DMS 273 treated with DMSO at 0.1 percent for 48 hours (cell line): ENCODE results near the gene KCNIP4.

Source experiments
- DNase-seq: peaks from one replicate; lab custom pipeline; 2025; lab: John Stamatoyannopoulos, UW

KCNIP4 gene

GRCh38 chr4:21900211-21900610 is 48.4 kb downstream of the KCNIP4 start:
- DNase-seq: no peak

GRCh38 chr4:21898101-21898500 is 50.5 kb downstream of the KCNIP4 start:
- no peak for DNase-seq

- no peak for DNase-seq
These were observed 51.8 kb downstream of the KCNIP4 start for GRCh38 chr4:21896767-21897166.

GRCh38 chr4:21893136-21893535 is 55.4 kb downstream of the KCNIP4 start:
- no peak for DNase-seq

- DNase-seq: no peak
These were observed 58.3 kb downstream of the KCNIP4 start for GRCh38 chr4:21890231-21890630.

GRCh38 chr4:21888195-21888976 is 60.2 kb downstream of the KCNIP4 start:
- DNase-seq: no peak

GRCh38 chr4:21887481-21887880 is 61.1 kb downstream of the KCNIP4 start:
- DNase-seq: no peak

- no peak for DNase-seq
These were observed 62.8 kb downstream of the KCNIP4 start for GRCh38 chr4:21885770-21886169.

GRCh38 chr4:21885241-21885640 is 63.3 kb downstream of the KCNIP4 start:
- DNase-seq: no peak

- DNase-seq: no peak
These were observed 64.0 kb downstream of the KCNIP4 start for GRCh38 chr4:21884615-21885014.

GRCh38 chr4:21882051-21882839 is 66.3 kb downstream of the KCNIP4 start:
- DNase-seq: no peak

GRCh38 chr4:21879187-21879586 is 69.4 kb downstream of the KCNIP4 start:
- DNase-seq: no peak

GRCh38 chr4:21876711-21877110 is 71.9 kb downstream of the KCNIP4 start:
- DNase-seq: no peak

- DNase-seq: no peak
These were observed 75.4 kb downstream of the KCNIP4 start for GRCh38 chr4:21873145-21873544.

GRCh38 chr4:21872101-21872500 is 76.5 kb downstream of the KCNIP4 start:
- DNase-seq: no peak

GRCh38 chr4:21869978-21870745 is 78.4 kb downstream of the KCNIP4 start:
- no peak for DNase-seq

GRCh38 chr4:21864686-21865085 is 83.9 kb downstream of the KCNIP4 start:
- DNase-seq: no peak

- DNase-seq: no peak
These were observed 85.7 kb downstream of the KCNIP4 start for GRCh38 chr4:21862917-21863316.

- no peak for DNase-seq
These were observed 89.6 kb downstream of the KCNIP4 start for GRCh38 chr4:21858971-21859370.

GRCh38 chr4:21856754-21857153 is 91.8 kb downstream of the KCNIP4 start:
- DNase-seq: no peak

- DNase-seq: no peak
These were observed 92.3 kb downstream of the KCNIP4 start for GRCh38 chr4:21856301-21856700.

- no peak for DNase-seq
These were observed 99.5 kb downstream of the KCNIP4 start for GRCh38 chr4:21849077-21849476.

GRCh38 chr4:21848021-21848420 is 100.6 kb downstream of the KCNIP4 start:
- no peak for DNase-seq
